NCI-H1436 (cell line): ENCODE results near the gene MRPL17.

Experiments used
- DNase-seq: peaks from one replicate; lab custom pipeline; 2025; lab: John Stamatoyannopoulos, UW

Gene MRPL17

DNA sequence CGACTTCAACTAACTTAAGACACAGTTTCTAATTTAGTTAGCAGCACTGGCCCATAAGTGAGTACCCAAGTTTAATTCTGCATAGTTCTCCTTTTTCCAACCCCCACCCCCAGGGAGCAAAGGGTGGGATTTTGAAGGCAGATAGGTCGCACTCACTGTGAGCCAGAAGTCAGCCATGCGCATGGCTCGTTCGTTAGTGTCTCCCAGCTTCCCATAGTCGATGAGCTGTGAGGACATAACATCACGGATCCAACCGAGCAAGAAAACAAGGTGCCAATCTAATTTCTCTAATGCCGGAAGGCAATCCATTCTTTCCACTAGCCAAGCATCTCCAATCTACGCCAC is 577 bp downstream of the MRPL17 start:
- no peak for DNase-seq

DNA sequence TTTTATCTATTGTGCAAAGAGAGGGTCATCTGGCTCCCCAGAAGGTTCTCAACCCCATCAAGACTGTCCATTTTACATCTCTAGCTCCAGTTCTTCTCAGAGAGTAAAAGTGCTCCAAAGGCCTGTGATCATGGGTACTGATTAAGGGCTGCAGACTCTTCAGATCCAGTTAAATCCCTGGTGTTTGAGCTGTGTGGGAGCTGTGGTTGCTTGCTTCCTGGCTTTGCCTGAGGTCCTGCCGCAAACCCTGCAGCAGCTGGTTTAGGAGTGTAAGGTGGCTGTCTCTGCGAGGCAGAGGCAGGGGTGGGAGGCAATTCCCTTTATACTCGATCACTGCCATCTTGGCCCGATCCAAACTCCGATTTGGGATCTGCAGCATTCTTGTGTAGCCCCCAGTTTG is 1.2 kb downstream of the MRPL17 start:
- no peak for DNase-seq

DNA sequence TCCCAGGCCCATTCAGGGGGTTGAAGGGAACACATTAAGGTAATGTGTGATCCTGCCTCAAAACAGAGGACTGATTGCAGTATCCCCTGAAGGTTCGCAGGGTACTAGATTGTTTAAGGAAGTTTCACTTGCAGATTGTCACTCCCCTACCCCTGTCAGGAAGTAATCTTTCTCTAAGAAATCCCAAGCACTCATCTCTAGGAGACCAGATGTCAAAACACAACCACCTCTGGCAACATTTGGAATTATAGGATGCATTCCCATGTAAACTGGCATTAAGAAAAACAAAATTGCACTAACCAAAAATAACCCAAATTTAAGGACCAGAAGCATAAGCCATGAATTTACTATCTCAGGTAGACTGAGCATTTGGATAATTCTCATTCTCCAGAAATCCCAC is 1.6 kb downstream of the MRPL17 start:
- no peak for DNase-seq

DNA sequence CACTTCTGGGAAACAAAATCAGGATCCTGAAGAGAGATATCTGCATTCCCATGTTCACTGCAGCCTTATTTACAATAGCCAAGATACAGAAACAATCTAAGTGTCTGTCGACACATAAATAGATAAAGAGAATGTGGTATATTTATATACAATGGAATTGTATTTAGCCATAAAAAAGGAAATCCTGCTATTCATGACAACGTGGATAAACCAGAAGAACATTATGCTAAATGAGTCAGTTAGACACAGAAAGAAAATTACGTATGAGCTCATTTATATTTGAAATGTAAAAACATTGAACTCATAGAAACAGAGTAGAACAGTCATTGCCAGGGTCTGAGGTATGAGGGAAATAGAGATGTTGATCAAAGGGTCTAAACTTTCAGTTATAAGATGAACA is 6.1 kb downstream of the MRPL17 start:
- no peak for DNase-seq

DNA sequence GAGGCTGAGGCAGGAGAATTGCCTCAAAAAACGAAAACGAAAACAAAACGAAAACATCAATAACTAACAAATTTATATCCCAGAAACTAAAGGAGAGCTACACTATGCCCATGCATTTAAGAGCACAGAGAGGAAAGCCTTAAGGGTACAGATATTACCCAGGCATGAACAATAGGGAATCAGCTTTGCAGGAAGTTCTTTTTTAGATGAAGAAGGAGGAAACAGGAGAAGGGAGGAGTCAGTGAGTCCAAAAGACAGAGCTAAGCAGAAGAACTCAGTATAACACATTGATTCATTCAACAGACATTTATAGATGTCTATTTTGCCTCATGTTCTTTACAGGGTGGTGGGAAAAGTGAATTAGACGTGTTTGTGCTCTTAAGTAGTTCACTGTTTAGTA is 8.3 kb downstream of the MRPL17 start:
- no peak for DNase-seq

DNA sequence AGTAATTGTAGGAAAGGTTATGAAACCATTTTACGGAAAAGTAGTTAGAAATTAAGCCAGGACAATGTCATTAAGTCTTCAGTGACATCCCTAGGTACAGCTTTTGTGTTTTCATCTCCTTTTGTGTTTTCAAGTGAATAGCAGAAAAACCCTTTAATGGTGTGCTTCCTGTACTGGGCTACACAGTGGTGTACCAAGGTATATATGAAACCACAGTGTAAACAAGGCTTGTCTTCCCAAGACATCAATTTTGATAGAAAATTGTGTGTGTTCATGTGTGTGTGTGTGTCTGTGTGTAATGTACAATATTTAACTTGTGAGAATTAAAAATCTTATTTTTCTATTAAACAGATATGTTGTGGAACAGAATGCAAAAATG is 8.9 kb downstream of the MRPL17 start:
- DNase-seq, result no peak

DNA sequence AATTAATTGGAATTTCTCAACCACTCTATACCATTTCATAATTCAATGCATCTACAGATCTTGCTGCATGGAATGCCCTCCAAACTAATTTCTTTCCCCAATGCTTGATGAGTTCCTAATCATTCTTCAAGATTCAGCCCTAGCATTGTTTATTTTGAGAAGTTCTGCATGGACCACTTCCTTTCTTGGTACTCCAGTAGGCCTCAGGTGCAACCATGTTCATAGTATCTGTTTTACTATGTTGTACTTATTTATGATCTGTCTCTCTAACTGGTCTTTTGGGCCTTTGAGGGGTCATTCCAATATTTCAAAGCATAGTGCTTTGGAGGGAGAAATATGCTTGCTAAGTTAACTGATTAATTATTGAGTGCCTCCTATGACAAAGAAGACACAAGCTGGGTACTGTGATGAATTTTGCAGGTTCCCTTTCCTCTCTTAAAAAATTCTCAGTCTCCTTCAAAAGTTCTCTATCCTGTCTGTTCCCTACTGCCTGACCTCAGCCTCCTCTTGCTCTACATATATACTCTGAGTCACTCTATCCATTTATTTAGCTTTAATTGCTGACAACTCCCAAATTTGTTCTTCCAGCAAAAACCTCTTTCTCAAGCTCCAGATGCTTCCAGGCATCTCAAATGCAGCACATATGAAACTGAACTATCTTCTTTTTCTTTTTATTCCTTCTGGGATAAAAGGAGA is 9.5 kb downstream of the MRPL17 start:
- DNase-seq, result no peak

DNA sequence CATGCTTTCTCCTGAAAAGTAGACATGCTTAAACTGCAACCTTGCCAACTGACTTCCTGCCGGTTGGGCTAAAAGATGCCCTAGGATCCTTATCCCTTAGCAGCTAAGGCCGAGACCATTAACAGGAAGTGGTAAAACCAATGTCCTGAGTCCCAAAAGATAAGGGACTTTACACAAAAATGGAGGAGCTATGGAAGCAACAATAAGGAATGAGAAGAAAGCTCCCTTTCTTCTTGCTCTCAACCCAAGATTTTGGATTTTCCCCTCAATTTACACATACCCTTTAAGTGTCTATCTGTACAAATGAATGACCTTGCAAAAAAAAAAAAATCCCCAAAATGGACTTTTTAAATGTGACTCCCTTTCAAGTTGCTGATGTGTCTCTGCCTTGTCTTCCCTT is 11.1 kb downstream of the MRPL17 start:
- DNase-seq, result no peak

DNA sequence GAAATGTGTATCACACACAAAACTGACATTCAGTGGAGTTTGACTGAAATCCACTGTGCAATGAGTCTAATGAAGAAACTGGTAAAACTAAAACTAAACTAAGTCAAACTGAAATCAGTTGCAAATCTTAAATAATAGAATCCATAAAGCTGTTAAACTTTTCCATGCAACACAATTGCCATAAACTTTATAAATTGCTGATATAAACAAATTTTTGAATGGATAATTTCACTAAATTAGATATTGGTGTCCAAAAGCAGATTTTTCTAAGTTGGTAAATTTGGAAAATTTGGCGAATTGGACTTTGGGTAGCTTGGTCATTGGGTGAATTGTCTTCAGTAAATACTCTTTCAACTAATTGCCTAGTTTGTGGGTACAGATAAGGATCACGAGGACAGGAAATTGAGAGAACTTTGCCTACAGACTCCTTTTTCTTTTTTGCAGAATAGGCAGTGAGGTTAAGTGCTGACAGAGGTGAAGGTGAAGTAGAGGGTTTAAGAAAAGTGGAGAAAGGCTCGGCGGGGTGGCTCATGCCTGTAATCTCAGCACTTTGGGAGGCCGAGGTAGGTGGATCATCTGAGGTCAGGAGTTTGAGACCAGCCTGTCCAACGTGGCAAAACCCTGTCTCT is 12.8 kb downstream of the MRPL17 start:
- DNase-seq, result no peak

DNA sequence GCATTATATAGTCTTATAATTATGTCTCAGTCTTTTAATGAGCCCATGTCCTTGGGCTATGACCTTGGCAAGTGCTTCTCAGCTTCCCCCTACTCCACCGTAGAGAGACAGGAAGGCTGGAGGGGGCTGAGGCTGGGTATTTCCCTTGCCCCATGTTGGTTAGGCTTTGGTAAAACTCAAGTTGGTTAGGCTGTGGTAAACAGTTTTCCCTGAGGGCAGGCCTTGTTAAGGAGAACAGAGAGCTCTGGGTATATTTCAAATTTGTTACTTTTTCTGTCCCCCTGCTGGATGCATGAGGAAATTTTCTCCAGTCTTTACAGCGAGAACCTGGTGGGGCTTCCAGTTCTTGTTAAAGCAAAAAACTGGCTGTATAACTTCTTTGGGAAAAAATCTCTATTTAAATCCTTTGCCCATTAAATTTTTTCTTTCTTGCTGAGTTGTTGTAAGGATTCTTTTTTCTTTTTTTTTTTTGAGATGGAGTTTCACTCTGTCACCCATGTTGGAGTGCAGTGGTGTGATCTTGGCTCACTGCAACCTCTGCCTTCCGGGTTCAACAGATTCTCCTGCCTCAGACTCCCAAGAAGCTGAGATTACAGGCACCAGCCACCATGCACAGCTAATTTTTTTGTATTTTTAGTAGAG is 15.3 kb downstream of the MRPL17 start:
- no peak for DNase-seq

DNA sequence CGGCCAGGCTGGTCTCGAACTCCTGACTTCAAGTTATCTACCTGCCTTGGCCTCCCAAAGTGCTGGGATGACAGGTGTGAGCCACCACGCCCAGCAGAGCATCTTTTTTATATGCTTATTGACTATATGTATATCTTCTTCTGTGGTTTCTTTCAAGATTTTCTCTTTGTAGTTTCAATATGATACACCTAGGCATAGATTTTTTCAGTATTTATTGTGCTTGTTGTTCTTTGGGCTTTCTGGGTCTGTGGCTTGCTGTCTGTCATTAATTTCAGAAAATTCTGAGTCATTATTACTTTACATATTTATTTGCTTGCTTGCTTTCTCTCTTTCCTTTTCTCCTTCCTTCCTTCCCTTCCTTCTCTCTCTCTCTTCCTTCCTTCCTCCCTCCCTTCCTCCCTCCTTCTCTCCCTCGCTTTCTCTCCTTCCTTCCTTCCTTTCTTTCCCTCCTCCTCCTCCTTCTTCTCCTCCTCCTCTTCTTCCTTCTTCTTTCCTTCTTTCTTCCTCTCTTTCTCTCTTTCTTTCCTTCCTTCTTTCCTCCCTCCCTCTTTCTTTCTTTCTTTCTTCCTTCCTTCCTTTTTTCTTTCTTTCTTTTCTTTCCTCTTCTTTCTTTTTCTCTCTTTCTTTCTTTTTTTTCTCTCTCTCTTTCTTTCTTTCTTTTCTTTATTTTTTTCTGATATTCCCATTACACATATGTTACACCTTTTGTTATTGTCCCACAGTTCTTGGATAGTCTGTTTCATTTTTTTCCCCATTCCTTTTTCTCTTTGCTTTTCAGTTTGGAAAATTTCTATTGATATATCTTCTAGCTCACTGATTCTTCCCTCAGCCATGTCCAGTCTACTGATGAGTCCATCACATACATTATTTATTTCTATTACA is 16.6 kb downstream of the MRPL17 start:
- no peak for DNase-seq

DNA sequence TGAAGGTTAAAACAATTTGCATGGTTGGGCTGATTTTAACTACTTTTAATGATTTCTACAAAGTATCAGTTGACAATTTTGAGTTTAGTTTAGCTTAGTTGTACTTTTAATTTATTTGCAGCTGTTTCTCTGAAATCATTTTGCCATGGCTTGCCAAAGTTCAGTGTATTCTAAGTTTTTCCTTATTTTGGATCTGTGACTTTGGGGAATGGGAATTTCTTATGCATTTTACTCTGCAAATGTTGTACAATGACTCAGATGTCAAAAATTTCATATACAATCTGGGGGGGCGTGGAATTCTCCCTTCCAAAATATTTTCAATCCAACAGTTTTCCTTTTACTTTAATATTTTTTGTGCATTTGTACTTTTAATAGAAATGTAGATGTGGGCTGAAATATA is 18.6 kb downstream of the MRPL17 start:
- no peak for DNase-seq

DNA sequence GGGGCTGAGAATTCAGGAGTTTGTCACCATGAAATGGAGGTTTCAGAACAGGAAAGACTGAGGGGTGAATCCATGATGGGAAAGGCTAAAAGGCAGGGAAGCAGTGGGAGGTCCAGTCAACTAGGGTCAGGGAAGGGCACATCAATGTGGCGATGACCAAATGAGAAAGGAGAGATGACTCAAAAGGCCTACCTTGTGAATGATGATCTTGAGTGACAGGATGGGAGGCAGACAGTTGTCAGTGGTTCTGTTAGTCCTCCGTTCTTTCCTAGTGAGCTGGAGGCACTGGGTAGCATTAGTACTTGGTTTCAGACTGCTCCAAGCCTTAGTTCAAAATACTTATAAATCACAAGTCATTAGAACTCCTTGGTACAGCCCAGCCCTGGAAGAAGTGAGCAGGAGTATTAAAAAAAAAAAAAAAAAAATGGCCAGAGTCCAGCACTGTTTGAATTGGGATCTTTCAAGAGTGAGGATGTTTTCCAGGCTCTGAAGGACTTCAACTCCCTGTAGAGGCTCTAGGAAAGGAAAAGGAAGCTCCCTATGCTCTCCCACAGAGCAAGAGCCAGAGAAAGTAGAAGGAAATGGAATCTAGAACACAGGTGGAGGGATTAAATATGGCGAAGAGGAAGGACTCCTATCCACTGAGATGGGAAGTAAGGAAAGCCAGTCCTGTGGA is 19.2 kb downstream of the MRPL17 start:
- no peak for DNase-seq

DNA sequence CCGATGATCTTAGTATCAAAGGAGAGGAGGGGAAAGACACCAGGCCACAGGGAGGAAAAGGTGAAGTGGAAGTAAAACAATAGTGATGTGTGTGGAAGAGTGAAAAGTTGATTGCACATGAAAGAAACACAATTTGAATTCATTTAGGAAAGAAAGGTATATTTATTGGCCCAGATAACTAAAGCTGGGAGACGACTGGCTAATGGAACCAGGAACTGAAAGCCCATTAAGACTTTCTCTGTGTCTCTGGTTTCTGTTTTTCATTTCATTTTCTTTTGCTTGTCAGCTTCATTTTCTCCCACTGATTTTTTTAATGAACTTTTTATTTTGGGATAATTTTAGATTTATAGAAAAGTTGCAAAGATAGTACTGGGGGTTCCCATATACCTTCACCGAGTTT is 22.4 kb downstream of the MRPL17 start:
- no peak for DNase-seq

DNA sequence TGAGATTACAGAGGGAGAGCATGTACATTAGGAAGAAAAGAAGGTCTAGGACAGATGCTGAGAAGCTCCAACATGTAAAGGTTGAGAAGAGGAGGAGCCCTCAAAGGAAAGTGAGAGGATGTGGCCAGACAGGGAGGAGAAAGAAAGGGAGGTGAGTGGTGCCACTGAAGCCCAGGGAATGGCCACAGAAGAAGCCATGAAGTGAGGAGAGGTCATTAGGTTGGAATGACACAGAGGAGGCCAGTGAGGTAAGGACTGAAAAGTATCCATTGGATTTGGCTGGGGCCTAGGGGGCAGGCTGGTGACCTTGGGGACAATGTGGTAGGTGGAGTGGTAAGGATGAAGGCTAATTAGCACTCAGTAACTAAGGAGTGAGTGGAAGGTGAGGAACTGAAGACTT is 24.5 kb downstream of the MRPL17 start:
- DNase-seq, result no peak

DNA sequence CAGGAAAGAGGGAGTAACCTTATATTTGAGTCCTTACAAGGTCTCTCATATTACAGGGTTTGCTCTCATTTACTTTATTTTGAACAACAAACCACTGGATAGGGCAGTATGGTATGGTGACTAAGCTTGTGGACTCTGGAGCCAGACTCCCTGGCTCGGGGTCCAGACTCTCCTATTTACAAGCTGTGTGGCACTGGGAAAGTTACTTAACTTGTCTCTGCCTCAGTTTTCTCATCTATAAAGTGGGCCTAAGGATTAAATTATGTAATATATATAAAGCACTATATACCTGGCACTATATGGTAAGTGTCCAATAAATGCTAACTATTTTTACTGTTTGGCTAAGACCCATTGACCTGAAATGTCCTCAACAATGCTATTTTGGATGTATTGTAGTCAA is 25.8 kb downstream of the MRPL17 start:
- no peak for DNase-seq

DNA sequence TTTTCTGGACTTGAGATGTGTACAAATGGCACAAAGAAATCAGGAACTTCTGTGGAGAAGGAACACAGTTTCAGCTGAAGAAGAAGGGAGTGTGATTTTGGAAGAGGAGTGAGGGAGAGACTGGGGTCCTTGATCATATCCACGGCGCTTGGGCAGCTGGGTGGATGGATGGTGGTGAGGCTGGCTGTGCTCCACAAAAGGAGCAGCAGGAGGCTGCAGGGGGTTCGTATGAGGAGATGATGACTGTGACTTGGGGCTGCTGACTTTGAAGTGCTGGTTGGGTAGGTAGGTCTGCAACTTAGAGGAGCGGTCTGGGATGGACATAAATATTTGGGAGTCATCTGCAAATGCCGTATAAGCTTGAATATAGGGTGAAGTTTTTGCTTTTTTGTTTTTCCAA is 26.2 kb downstream of the MRPL17 start:
- DNase-seq, result no peak

DNA sequence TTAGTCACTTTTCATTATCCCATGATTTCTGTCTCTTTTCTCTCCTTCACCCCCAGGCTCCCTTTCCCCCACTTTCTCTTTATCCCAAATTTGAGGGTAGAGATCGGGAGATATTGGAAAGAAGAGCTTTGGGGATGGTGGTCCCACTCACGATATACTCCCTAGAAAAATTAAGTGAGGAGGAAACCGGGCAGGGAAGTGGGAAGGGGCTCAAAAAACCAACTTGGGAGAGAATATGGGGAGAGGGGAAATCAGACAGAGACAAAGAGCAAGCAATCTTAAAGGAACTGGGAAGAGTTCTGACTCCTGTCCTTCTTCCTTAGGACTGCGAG is 26.6 kb downstream of the MRPL17 start:
- DNase-seq, result no peak

DNA sequence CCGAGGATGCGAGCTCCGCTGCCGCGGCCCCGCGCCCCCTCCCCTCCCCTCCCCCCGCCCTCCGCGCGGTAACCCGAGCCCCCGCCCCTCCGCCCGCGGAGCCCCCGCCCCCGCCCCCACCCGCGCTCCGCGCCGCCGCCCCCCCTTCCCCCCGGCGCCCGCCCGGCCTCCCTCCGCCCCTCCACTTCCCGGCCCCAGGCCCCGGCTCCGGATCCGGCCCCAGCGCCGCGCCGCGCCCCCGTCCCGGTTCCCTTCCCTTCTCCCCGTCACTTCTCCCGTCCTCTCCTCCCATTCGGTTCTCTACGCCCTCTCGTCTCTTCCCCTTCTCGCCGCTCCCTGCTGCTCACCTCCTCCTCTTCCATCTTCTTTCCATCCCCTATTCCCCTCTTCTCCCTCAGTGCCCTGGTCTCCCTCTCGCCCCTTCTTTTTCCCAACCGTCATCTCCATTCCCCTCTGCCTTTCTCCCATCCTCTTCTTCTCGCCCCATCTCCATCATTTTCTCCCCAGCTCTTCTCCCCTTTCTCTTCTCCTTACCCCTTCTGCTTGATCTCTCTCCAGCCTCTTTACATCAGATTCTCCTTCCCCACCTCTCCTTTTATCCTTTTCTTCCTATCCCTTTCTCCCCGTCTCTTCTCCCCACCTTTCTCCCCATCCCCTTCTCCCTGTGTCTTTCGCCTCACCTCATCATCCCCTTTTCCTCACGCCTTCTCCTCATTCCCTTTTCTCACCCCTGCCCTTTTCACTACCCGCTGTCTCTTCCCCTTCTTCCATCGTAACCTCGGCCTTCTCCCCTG is 27.2 kb downstream of the MRPL17 start, which contains the start of gene DCHS1:
Gene DCHS1, minus strand, starts transcription at position 20 of the 794 bp plus-strand sequence. CDS start 14,196 bp downstream, outside the sequence.
- peak; percentile 41 for DNase-seq

DNA sequence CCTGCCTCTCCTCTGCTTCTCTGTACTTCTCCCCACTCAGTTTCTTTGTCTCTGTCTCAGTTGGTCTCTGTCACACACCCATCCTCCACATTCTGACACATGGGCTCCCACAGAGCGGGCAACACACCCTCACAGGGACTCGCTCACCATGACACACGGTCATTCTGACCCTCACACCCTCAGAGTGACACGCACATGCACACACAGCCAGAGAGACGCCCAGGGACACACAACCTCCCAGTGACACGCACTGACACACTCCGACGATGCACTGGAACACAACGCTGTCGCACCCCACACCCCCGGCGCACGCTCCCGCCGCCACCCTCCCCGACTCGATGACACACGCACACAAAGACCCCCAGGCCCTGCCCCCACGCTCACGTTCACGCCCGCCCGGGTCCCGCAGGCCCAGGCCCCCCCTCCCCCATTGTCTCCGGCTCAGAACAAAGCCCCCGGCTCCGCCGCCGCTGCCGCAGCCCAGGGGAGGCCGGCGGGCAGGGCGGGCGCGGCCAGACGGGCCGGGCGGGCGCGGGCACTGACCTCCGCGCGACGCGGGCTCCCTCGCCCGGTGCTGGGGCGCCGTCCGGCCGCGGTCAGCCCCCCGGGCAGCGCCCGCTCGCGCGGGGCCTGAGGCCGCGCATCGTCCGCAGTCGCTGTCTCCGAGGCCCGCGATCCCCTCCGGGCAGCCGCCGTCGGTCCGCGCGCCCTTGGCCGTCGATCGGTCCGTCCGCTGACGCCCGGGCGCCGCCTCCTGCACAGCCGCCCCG is 27.9 kb downstream of the MRPL17 start:
- no peak for DNase-seq
